ENCODE results near the gene SLITRK2.

The SLITRK2 gene

DNA sequence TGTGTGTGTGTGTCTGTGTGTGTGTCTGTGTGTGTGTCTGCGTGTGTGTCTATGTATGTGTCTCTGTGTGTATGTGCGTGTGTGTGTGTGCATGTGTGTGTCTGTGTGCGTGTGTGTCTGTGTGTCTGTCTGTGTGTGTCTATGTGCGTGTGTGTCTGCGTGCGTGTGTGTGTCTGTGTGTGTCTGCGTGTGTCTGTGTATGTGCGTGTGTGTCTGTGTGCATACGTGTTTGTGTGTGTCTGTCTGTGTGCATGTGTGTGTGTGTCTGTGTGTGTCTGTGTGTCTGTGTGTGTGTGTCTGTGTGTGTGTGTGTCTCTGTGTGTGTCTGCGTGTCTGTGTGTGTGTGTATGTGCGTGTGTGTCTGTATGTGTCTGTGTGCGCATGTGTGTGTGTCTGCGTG is 35.6 kb downstream of the SLITRK2 start:
- no peak for DNase-seq

DNA sequence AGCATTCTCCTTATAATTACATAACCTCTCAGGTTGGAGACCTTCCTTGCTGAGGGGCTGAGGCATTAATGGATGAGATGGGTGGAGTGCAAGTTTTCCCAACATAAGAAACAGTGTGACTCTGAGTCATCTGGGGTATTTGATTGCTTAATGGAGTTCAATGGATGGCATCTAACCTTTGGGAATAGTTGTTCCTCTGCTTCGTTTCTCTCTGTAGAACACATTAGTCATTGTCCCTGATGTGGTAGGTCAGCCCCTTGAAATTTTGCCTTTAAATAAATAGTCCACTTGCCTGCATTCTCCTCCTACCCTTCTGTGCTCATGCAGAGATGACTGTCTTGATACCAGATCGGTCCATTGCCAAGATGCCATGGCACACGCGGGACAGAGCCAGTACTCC is 38.6 kb downstream of the SLITRK2 start:
- DNase-seq = no peak

DNA sequence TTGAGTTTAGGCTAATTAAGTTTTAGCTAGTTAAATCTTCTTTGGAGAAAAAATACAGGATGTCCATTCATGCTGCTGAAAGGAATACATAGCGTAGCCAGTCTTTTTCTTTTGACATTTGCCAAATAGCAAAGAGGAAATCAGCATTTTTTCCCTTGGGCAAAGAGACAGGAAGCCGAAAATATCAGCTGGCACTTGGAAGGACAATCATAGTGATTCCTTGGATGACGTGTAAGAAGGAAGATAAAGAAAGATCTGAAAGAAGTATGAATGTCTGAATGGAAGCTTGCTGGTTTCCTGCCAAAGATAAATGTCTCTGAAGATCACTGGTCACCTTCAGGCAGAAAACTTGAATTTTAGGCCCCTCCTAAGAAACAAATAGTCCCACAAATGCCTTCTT is 44.2 kb downstream of the SLITRK2 start:
- no peak for DNase-seq

DNA sequence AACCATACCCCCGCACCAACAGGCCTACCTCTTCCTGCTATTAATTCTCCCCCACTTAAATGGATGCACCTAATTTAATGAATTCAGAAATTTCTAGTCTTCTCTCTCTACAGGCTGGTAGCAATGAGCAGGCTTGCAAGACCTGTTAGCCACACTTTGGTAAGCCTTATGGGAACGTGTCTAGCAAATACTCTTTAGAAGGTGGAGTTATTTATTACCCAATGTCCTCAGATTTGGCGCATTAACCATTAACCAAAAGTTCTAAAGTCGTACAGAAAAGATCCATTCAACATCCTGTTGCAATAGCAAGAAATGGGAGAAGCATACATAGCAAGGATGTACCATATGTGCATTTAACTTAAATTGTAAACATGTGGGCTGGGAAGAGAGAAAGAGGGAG is 47.5 kb downstream of the SLITRK2 start:
- no peak for DNase-seq

Measured in effector CD8-positive, alpha-beta T cell (primary cell).